Ovary (tissue), 9 donors: ENCODE measurements around the gene GPRIN3. TPM values are rescaled to one million over a fixed set of nuclear protein-coding genes. Genes with fewer than 3 reads are reported as not detected.

Experiments used
- DNase-seq, 5 donors: peaks; one replicate each; pipeline ENCODE4 v3.0.0-alpha.2; 2019 to 2020
- H3K27ac ChIP-seq, 2 donors: fragments of 200-600 bp; one replicate each; pipeline versions ENCODE4 v1.5.1 to v1.8.0; 2019 to 2022
- H3K27me3 ChIP-seq: fragments of 200-600 bp; one replicate; pipeline ENCODE4 v1.8.0; 2022
- H3K36me3 ChIP-seq: fragments of 200-600 bp; sonication (generic); one replicate; pipeline ENCODE4 v1.5.1; 2019
- H3K4me1 ChIP-seq: one replicate; pipeline ENCODE4 v1.8.1; 2013; ENCODE audit warnings: mild to moderate bottlenecking, moderate library complexity; ENCODE audit not compliant: insufficient read depth
- H3K4me3 ChIP-seq: fragments of 200-600 bp; sonication (generic); one replicate; pipeline ENCODE4 v1.5.1; 2017
- H3K9me3 ChIP-seq, 2 donors: fragments of 200-600 bp in 1 of 2; sonication (generic) in 1 of 2; one replicate each; pipeline versions ENCODE4 v1.5.1 to v1.8.1; 2013 to 2019; ENCODE audit warnings: mild to moderate bottlenecking in 1 of 2, moderate library complexity in 1 of 2
- EP300 ChIP-seq: sonication (generic); formaldehyde crosslinking; IDR thresholded peaks from one replicate; pipeline ENCODE4 v1.6.1; 2017; ENCODE audit warnings: antibody characterized with exemption
- POLR2A ChIP-seq: fragments of 450-650 bp; IDR thresholded peaks from one replicate; pipeline ENCODE4 v1.6.1; 2017; ENCODE audit warnings: antibody characterized with exemption, mild to moderate bottlenecking, moderate library complexity
- WGBS, 3 donors: extraction: QIAGEN DNeasy Blood & Tissue Kit in 1 of 3; methylation state at CpG; one replicate each; pipeline versions ENCODE4 v1.1.5 to v1.1.7; 2013 to 2017; 5-methylcytosine and 5-hydroxymethylcytosine counted together
- intact Hi-C, 4 donors: fragments of 100-400 bp; cut with DNase I; formaldehyde crosslinking; loops; one replicate each; pipeline versions ENCODE4 v1.11.0 to v1.15.1; 2022 to 2023
- polyA plus RNA-seq, 2 donors: library from polyadenylated mRNA; stranded (reverse); fragments of 200-250 nt in 1 of 2; fragments of 350-450 nt in 1 of 2; fragmentation: Illumina TruSeq in 1 of 2; extraction: RNeasy Lipid Tissue Mini Kit (QIAGEN cat#74804) in 1 of 2; gene quantifications; one replicate each; pipeline ENCODE4 v1.2.3, GENCODE V29; 2013 to 2014
- total RNA-seq, 7 donors: library from RNA; depleted of rRNA in 2 of 7; stranded (reverse); fragments of >200 nt in 2 of 7; fragmentation: NEBNext Ultra II Directional in 3 of 7; extraction: Animal tissue kit (Norgen Biotek cat#: 25700) in 3 of 7; gene quantifications; one replicate each; pipeline versions ENCODE4 v1.1.0 to v1.2.4, GENCODE V29; 2016 to 2023
- TF ChIP-seq, protein P1 (sequence below), 3 donors: fragments of 450-650 bp in 2 of 3; fragments of 200-600 bp in 1 of 3; IDR thresholded peaks; one replicate each; pipeline versions ENCODE4 v1.5.1 to v1.8.0; 2016 to 2022; ENCODE audit warnings: antibody characterized with exemption in 3 of 3, mild to moderate bottlenecking in 1 of 3
- donor health status: DM: no; HTN: no; CAD: no; lungs with moderate emphysema.
- donor health status: DM: no; HTN: no; CAD: no.
- donor health status: Bipolar disorder and iron deficiency.
- donor health status: DM: yes; HTN: yes; CAD: no.
- donor health status: DM: no; HTN: no; CAD: no.
- donor health status: DM: yes; HTN: yes; CAD: no.

The GPRIN3 gene
- total and polyA plus RNA-seq, 9 donors, result 1.0 to 6.8 (median 3.7) TPM

GRCh38 chr4:89270792-89271191 is 36.8 kb downstream of the GPRIN3 start:
- H3K4me3 ChIP-seq, result no peak overlapping the region
- DNase-seq, result no peak
- H3K36me3 ChIP-seq, result no peaks in the 10 kb centered on the region
- no peaks in the 10 kb centered on the region for H3K4me1 ChIP-seq
- TF ChIP-seq, protein P1, sequence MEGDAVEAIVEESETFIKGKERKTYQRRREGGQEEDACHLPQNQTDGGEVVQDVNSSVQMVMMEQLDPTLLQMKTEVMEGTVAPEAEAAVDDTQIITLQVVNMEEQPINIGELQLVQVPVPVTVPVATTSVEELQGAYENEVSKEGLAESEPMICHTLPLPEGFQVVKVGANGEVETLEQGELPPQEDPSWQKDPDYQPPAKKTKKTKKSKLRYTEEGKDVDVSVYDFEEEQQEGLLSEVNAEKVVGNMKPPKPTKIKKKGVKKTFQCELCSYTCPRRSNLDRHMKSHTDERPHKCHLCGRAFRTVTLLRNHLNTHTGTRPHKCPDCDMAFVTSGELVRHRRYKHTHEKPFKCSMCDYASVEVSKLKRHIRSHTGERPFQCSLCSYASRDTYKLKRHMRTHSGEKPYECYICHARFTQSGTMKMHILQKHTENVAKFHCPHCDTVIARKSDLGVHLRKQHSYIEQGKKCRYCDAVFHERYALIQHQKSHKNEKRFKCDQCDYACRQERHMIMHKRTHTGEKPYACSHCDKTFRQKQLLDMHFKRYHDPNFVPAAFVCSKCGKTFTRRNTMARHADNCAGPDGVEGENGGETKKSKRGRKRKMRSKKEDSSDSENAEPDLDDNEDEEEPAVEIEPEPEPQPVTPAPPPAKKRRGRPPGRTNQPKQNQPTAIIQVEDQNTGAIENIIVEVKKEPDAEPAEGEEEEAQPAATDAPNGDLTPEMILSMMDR (IDR thresholded peaks at IDR 0.05), result no peak
- no peak for TF ChIP-seq EP300
- H3K27ac ChIP-seq, result no peak overlapping the region
- no peaks in the 10 kb centered on the region for H3K9me3 ChIP-seq
- intact Hi-C loops, result no loop called here
- H3K27me3 ChIP-seq, result no peaks in the 10 kb centered on the region
- 79 to 83% (median 79%) methylated on average over 1 of the region's 1 CpG for WGBS, 3 donors

DNA sequence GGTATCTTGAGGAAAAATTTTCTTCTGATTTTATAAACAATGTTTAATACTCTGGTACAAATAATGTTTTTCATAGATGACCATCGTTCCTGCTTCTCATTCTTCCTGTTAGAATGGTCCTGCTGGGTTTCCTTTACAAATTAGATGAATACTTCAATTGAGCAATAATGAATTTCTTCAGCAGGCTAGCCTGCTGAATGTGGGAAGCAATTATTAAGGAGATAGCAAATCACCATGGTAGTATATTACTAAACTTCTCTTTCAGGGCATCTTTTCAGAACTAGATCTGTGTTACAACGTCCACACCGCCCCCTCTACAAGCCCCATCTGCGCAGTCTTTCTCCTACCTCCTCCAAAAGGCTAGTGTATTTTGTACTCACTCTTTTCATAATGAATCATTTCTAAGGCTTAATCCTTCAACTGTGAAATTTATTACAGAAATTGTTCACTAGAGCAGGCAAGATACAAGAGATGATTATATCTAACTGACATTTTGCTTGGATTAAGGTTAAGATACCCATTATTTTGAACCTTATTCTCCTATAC is 38.4 kb downstream of the GPRIN3 start:
- DNase-seq, result no peak

GRCh38 chr4:89268679-89269078 is 38.9 kb downstream of the GPRIN3 start:
- no peak for DNase-seq
- Histone ChIP-seq H3K27ac (no peak overlapping the region), H3K4me1 (no peaks in the 10 kb centered on the region), H3K27me3 (no peaks in the 10 kb centered on the region), H3K36me3 (no peaks in the 10 kb centered on the region), H3K9me3 (no peaks in the 10 kb centered on the region), H3K4me3 (no peak overlapping the region)
- WGBS, 3 donors, result 38 to 52% (median 46%) methylated on average over 2 of the region's 2 CpGs
- TF ChIP-seq EP300, result no peak
- TF ChIP-seq, protein P1 (IDR thresholded peaks at IDR 0.05), result no peak
- no peak for TF ChIP-seq POLR2A
- intact Hi-C loops, result no loop called here

More for the DNA sequence above, 38.4 kb downstream of the GPRIN3 start:
- Histone ChIP-seq H3K9me3 (no peaks in the 10 kb centered on the region), H3K27me3 (no peaks in the 10 kb centered on the region), H3K4me3 (no peak overlapping the region), H3K4me1 (no peaks in the 10 kb centered on the region), H3K27ac (no peak overlapping the region), H3K36me3 (no peaks in the 10 kb centered on the region)
- WGBS, 3 donors, result 85 to 89% (median 87%) methylated on average over 4 of the region's 4 CpGs
- intact Hi-C loops, result no loop called here
- TF ChIP-seq, protein P1 (IDR thresholded peaks at IDR 0.05), result no peak
- no peak for TF ChIP-seq POLR2A

GRCh38 chr4:89267846-89268245 is 39.8 kb downstream of the GPRIN3 start:
- no peak for DNase-seq
- Histone ChIP-seq H3K36me3 (no peaks in the 10 kb centered on the region), H3K4me3 (no peak overlapping the region), H3K27ac (no peak overlapping the region), H3K27me3 (no peaks in the 10 kb centered on the region), H3K4me1 (no peaks in the 10 kb centered on the region), H3K9me3 (no peaks in the 10 kb centered on the region)
- WGBS, 3 donors, result 95 to 97% (median 97%) methylated on average over 3 of the region's 3 CpGs
- TF ChIP-seq EP300 (no peak), POLR2A (no peak)
- TF ChIP-seq, protein P1 (IDR thresholded peaks at IDR 0.05), result no peak
- intact Hi-C loops, result no loop called here
